ENCODE data around the gene SERPINA5. TPM values are rescaled to one million over a fixed set of nuclear protein-coding genes. Genes with fewer than 3 reads are reported as not detected.

SERPINA5 gene
- total RNA-seq, 1 donor from 2014 or later, result not detected

- intact Hi-C loops (cut with micrococcal nuclease), result no loop called here
- no peaks in the 10 kb centered on the region for H3K36me3 Mint-ChIP-seq (ENCODE audit: low read depth)
- DNase-seq, result no peak
- H3K4me1 Mint-ChIP-seq, result no peaks in the 10 kb centered on the region
- no peak for TF ChIP-seq CTCF (IDR thresholded peaks at IDR 0.05)
- H3K9me3 Mint-ChIP-seq, result no peaks in the 10 kb centered on the region
- H3K27ac Mint-ChIP-seq, result no peak overlapping the region
- POLR2A ChIA-PET, result no interaction called here
- no peak overlapping the region for H3K4me3 Mint-ChIP-seq
- no peak for ATAC-seq (ENCODE audit: low read depth)
- CTCF ChIA-PET, result no interaction called here
- H3K27me3 Mint-ChIP-seq, result no peaks in the 10 kb centered on the region
Observed at GRCh38 chr14:94571395-94571794, 9.8 kb upstream of the SERPINA5 start.

GRCh38 chr14:94571950-94572349 is 9.3 kb upstream of the SERPINA5 start:
- POLR2A ChIA-PET, result no interaction called here
- no peak for TF ChIP-seq CTCF (IDR thresholded peaks at IDR 0.05)
- no peak overlapping the region for H3K27ac Mint-ChIP-seq
- no peaks in the 10 kb centered on the region for H3K36me3 Mint-ChIP-seq (ENCODE audit: low read depth)
- CTCF ChIA-PET, result no interaction called here
- intact Hi-C loops (cut with micrococcal nuclease), result no loop called here
- no peaks in the 10 kb centered on the region for H3K9me3 Mint-ChIP-seq
- no peaks in the 10 kb centered on the region for H3K27me3 Mint-ChIP-seq
- no peaks in the 10 kb centered on the region for H3K4me1 Mint-ChIP-seq
- H3K4me3 Mint-ChIP-seq, result no peak overlapping the region
- ATAC-seq (ENCODE audit: low read depth), result no peak
- no peak for DNase-seq

- intact Hi-C loops (cut with micrococcal nuclease), result no loop called here
- ChIA-PET POLR2A (no interaction called here), CTCF (no interaction called here)
- Mint-ChIP-seq H3K9me3 (no peaks in the 10 kb centered on the region), H3K36me3 (ENCODE audit: low read depth) (no peaks in the 10 kb centered on the region), H3K27ac (no peak overlapping the region), H3K4me3 (no peak overlapping the region), H3K27me3 (no peaks in the 10 kb centered on the region), H3K4me1 (no peaks in the 10 kb centered on the region)
- DNase-seq, result no peak
- no peak for ATAC-seq (ENCODE audit: low read depth)
- TF ChIP-seq CTCF (IDR thresholded peaks at IDR 0.05), result no peak
Observed at GRCh38 chr14:94572637-94573303, 8.5 kb upstream of the SERPINA5 start.

- H3K36me3 Mint-ChIP-seq (ENCODE audit: low read depth), result no peaks in the 10 kb centered on the region
- no peak overlapping the region for H3K27ac Mint-ChIP-seq
- ChIA-PET POLR2A (no interaction called here), CTCF (no interaction called here)
- no peaks in the 10 kb centered on the region for H3K27me3 Mint-ChIP-seq
- no peaks in the 10 kb centered on the region for H3K4me1 Mint-ChIP-seq
- H3K9me3 Mint-ChIP-seq, result no peaks in the 10 kb centered on the region
- H3K4me3 Mint-ChIP-seq, result no peak overlapping the region
- TF ChIP-seq CTCF (IDR thresholded peaks at IDR 0.05), result no peak
- intact Hi-C loops (cut with micrococcal nuclease), result no loop called here
- ATAC-seq (ENCODE audit: low read depth), result no peak
- no peak for DNase-seq
Observed at GRCh38 chr14:94573475-94574277, 7.5 kb upstream of the SERPINA5 start.

- Mint-ChIP-seq H3K4me1 (no peaks in the 10 kb centered on the region), H3K27me3 (peaks cover under 1% of the 10 kb centered on the region), H3K9me3 (no peaks in the 10 kb centered on the region), H3K36me3 (ENCODE audit: low read depth) (no peaks in the 10 kb centered on the region), H3K27ac (no peak overlapping the region), H3K4me3 (no peak overlapping the region)
- no peak for ATAC-seq (ENCODE audit: low read depth)
- POLR2A ChIA-PET, result no interaction called here
- DNase-seq, result no peak
- intact Hi-C loops (cut with micrococcal nuclease), result no loop called here
- CTCF ChIA-PET, result no interaction called here
- no peak for TF ChIP-seq CTCF (IDR thresholded peaks at IDR 0.05)
Observed at GRCh38 chr14:94574336-94574735, 6.9 kb upstream of the SERPINA5 start.

Data from activated B cell treated with CpG ODN at 0.5 μM for 24 hours (primary cell).